ENCODE data around the gene C10orf71.

- TF ChIP-seq, protein P1, sequence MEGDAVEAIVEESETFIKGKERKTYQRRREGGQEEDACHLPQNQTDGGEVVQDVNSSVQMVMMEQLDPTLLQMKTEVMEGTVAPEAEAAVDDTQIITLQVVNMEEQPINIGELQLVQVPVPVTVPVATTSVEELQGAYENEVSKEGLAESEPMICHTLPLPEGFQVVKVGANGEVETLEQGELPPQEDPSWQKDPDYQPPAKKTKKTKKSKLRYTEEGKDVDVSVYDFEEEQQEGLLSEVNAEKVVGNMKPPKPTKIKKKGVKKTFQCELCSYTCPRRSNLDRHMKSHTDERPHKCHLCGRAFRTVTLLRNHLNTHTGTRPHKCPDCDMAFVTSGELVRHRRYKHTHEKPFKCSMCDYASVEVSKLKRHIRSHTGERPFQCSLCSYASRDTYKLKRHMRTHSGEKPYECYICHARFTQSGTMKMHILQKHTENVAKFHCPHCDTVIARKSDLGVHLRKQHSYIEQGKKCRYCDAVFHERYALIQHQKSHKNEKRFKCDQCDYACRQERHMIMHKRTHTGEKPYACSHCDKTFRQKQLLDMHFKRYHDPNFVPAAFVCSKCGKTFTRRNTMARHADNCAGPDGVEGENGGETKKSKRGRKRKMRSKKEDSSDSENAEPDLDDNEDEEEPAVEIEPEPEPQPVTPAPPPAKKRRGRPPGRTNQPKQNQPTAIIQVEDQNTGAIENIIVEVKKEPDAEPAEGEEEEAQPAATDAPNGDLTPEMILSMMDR (IDR thresholded peaks at IDR 0.05): no peak
- TF ChIP-seq POLR2A (IDR thresholded peaks at IDR 0.05): no peak
Measured at GRCh38 chr10:49257626-49258349, 41.2 kb upstream of the C10orf71 start.
